RKO (cell line): ENCODE measurements around the gene INVS.
"Not testable (repeated sequence)": the region's sequence is repeated elsewhere in the genome, so short reads cannot be mapped to it uniquely, and the experiment has no call there.

ENCODE experiments used
- DNase-seq: peaks from one replicate; pipeline ENCODE4 v3.0.0-alpha.2; 2016; ENCODE audit warnings: low spot score

Gene INVS

DNA sequence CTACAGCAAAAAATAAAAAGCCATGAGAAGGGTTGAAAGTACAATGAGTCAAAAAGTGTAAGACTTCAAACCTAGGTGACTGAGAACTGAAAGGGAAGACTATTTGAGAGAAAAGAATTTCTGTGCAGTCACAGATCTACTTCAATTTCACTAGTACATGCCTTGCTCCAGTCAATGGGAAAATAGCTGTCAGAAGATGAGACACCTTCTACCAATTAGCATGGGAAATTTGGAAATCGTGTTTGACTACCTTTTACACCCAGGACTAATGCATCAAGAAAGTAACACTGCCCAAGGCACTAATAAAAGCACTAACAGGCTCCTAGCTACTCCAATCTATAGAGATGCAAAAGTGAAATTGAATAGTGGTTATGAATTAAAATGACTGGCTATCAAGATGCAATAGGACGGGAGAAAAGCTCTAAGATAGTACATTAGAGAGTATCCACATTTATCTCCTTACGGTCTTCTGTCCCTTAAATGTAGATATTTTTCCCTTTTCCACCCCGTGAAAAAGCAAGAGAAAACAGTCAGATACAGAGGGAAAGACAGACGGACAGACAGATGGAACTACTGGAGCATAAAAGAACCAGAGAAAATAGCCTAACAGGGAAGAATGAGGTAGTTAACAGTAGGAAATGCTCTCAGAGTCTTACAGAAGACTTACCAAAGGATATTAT, 15.5 kb upstream of the INVS start:
- no peak for DNase-seq

GRCh38 chr9:100084128-100084453, 15.0 kb upstream of the INVS start:
- DNase-seq = no peak

GRCh38 chr9:100084734-100085133, 14.3 kb upstream of the INVS start:
- DNase-seq = no peak

GRCh38 chr9:100086097-100086635, 12.9 kb upstream of the INVS start:
- DNase-seq = no peak

- DNase-seq = no peak
Observed at GRCh38 chr9:100087218-100087617, 11.8 kb upstream of the INVS start.

DNA sequence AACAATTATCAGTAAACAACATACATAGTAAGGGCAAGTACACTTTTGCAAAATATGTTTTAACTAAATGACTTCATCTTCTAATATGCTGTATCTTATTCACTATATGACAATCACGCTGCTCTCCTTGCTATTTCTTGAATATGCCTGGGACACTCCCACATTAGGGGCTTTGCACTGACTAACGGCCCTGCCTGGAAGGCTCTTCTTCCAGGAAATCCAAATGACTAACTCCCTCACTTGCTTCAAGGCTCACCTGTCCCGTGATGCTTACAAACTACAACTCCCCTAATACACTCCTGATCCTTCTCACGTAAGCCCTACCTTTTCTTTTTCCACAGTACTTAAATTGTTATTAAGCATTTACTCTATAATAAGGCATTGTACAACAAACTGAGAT, 10.8 kb upstream of the INVS start:
- no peak for DNase-seq

DNA sequence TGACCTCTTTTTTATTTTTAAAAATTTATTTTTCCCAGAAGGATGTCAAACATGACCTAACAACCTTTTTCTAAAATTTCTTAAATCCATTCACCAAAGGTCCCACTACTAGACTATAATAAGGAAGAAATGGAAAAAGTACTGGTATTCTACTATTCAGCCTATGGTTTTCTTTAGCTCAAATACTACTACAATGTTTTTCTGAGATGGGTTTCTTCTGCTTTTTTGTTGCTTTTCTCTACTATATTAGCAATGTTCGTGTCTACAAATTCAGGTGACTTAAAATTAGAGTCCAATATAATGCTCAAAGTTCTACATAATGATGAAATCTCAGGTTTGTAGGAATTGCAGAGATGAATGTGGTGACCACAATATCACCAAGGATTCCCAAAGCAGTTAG, 8.2 kb upstream of the INVS start:
- DNase-seq = no peak

DNA sequence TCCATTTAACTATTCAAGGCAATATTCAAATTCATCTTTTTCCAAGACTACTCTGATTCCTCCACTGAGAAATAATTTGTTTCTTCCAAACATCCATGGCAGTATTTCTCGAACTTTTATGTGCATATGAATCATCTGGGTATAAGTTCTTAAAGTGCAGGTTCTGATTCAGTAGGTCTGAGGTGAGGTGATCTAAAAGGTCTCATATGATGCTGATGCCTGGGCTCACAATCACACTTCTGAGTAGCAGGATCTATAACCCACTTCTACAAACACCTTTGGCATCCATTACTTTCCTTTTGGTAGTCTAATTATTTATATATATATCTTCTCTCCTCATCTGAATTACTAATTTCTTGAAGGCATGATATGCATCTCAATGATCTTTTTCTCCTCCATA, 7.4 kb upstream of the INVS start:
- no peak for DNase-seq

DNA sequence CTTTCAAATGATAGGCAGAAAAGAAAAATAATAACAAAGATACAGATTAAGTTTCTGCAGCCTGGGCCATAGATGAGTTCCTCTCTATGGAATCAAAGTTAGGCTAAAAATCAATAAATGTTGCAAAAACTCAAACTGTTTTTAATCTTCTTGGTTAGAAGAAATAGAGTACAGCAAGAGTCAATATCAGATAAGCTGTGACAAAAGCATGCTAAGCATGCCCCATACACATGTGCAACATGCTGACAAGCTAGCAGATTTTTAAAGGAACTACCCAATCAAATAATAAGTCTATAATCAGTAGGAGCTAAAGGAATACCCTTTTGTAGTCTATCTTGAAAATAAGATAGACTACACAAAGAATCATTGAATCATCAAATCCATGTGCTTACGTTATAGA, 7.0 kb upstream of the INVS start:
- DNase-seq = no peak

- DNase-seq = not testable (repeated sequence)
Observed at GRCh38 chr9:100094411-100094810, 4.6 kb upstream of the INVS start.

- peak; percentile 40 for DNase-seq
Observed at GRCh38 chr9:100096378-100096916, 2.6 kb upstream of the INVS start.

GRCh38 chr9:100098046-100098886, 777 bp upstream of the INVS start:
- DNase-seq = peak; percentile 91

DNA sequence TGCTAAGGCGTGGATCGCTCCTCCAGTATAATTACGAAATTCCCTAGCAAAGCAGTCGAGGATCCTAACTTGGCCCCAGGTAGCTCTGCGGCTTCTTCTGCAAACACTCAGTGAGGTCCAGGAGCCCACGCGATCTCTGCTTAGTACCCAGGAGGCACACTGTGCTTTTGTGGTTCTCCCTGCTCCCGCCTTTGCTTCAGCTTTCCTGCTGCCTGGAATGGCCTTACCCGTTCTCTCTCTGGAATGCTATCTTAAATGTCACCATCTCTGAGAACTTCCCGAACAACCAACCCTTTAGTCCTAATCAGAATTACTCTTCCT, 639 bp downstream of the INVS start:
- DNase-seq = no peak

DNA sequence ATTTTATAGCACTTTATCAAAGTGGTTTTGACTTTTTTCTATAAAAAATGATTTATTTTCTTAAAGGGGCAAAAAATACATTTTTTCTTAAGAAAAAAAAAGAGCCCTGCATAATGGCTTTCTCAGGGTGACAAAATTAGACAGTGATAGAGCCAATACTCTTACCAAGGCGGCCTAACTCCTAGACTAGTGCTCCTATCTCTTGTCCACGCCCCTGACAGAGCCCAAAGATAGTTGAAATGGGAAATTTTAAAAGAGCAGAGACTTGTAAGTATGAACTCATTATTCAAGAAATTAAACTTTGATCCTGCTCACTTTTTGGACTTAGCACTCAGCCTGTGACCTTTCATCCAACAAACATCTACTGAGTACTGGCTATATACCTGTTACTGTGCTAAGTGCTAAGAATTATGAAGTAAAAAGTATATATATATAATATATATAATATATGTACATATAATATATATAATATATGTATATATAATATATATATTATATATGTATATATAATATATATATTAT, 1.2 kb downstream of the INVS start:
- DNase-seq = peak; percentile 56

DNA sequence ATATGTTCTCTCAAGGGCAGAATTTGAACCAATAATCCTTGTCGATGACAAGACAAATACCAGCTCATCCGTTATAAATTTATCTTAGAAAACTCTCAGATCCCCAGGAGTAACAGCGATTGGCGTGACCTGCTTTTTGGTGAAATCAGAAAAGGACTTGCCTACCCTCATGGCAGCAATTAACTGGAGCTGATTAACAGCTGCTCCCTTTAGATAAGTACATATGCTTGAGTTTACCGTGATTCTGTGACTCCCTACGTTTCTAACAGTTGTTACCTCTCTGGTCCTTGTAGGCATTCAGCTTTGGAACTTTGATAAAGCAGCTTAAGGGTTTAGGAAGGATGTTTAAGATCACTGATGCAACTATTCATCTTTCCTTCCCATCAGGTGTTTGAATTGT, 2.6 kb downstream of the INVS start:
- no peak for DNase-seq

DNA sequence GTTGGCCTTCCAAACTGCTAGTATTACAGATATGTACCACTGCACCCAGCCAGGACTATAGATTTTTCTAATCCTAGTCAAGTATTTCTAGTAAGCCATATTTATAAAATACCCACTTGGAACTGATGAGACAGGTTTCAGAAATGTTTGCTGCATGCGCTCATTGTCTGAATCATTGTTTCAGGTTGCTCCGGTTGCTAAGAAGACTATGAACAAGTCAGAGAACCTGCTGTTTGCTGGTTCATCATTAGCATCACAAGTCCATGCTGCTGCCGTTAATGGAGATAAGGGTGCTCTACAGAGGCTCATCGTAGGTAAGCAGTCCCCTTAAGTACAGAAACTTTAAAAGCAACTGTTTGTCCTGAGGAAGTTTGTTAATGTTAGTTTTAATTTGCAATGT, 5.3 kb downstream of the INVS start:
- DNase-seq = peak; percentile 87

DNA sequence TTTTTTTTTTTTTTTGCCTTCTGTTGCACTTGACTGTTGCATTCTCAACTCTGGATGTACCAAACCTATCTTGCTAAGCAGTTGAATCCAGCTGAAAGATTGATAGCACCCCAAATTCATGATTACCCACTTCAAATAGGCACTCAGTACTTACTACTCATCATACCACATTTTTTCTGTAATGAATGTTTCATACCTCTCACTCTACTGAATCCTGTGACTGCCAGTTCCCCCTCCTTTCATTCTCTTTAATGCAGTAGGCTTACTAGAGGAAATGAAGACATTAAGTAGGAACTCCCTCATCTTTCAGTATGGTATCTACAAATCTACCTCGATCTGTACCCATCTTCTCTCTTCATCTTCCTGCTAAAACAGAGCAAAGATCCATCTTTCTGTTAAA, 6.8 kb downstream of the INVS start:
- no peak for DNase-seq

- no peak for DNase-seq
Observed at GRCh38 chr9:100106616-100107015, 7.6 kb downstream of the INVS start.

DNA sequence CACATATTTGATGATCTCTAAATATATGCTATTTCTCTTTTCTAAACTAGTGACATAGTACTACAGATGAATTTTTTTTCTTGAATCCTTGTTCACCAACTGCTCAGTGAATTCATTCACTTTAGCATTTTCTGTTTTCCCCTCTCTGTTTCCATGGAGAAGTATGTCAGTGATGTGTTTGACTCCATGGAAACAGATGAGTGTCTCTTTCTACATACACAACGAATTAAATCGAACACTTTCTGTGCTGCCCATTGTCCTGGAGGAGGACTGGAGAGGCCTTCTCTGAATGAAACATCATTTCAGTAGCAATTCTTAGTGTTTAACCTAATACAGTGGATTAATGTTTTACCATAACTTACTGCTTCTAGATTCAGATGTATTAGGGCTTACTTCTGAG, 9.5 kb downstream of the INVS start:
- DNase-seq = peak; percentile 56

DNA sequence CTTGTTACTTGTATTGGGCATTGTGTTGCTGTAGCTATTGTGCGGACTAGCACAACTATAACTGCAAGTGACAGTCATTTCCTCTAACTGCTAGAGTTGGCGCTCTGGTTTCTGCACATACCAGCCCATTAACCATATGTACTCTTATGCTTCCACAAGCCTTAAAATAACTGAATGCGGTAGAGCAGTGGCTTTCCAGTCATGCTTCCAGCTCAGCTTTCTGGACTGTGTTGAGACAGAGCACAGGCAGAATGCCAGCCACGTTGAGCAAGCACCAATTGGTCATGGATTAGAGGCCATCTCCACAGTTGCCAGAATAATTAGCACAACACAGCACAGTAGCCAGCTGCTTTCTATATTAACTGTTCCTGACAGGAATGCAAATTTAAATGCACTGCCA, 12.2 kb downstream of the INVS start:
- DNase-seq = peak; percentile 87

DNA sequence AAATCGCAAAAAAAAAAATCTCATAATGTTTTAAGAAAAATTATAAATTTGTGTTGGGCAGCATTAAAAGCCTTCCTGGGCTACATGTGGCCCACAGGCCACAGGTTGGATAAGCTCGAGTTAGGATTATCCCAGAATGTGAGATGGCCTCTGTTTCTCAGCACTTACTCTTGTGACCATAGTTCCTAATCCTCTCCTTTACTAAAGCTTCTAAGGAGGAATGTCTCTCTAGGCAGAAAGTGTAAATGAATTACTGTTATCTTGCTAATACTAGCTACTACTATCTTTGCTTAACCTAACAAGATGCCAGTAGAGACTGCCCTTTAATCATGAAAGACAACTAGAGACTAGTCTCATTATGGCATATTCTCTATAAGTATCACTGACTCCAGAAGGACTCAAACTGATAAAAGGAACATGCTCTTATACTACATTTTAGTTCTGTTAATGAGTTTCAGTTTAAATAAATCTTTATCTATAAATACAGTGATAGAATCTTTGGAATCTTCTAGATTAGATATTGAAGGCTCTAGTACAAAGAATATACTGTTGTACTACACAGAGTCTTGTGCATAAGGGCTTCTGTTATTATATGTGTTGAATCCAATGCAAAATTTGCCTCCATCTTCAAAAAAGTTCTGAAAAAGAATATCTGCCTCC, 13.8 kb downstream of the INVS start:
- no peak for DNase-seq

DNA sequence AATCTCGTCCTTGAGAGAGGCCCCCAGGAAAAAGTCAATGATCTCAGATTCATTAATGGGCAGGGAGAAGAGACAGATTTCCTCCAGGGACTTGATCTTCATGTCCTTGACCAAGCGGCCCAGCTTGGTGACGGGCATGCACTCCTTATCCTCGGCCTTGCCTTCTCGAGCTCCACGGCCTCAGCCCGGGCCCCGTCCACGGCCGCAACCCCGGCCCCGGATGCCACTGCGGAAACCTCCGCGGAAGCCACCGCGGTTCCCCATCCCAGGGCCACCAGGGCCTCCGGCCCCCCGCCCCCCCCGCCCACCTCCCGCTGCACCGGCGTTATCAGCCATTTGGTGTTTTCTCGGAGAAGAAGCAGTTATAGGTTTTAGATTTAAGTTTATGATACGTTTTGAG, 18.3 kb downstream of the INVS start:
- no peak for DNase-seq

DNA sequence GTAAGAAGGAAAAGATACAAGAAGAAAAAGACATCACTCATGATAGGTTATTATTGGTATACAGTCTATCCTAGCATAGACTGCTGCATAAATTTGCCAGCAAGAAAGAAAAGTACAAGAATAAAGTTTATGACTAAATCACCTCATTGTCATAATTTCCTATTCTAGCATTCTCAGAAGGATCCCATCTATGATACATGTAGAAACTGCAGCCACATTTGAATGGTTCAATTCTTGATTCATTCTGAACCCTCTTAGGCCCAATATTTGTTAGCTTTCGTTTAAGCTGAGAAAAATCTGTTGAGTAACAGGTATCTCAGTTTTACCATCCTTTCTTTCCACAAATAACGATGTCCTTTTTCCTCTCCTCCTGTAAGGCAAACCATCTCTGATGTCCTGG, 21.2 kb downstream of the INVS start:
- DNase-seq = no peak
